ENCODE measurements around the gene PI4KA.
"Not testable (repeated sequence)": the region's sequence is repeated elsewhere in the genome, so short reads cannot be mapped to it uniquely, and the experiment has no call there.

The PI4KA gene

GRCh38 chr22:20858615-20859416 lies at the start of gene PI4KA, which contains the start of gene SNAP29:
TSS of gene PI4KA (minus strand) at chr22:20858811. CDS start at chr22:20858725, 86 bp downstream.
TSS of gene SNAP29 (plus strand) at chr22:20859007. CDS start at chr22:20859111, 104 bp downstream.
- peak; percentile 99 for DNase-seq

GRCh38 chr22:20906387-20906767 lies 47.8 kb upstream of the PI4KA start:
- DNase-seq = no peak

DNA sequence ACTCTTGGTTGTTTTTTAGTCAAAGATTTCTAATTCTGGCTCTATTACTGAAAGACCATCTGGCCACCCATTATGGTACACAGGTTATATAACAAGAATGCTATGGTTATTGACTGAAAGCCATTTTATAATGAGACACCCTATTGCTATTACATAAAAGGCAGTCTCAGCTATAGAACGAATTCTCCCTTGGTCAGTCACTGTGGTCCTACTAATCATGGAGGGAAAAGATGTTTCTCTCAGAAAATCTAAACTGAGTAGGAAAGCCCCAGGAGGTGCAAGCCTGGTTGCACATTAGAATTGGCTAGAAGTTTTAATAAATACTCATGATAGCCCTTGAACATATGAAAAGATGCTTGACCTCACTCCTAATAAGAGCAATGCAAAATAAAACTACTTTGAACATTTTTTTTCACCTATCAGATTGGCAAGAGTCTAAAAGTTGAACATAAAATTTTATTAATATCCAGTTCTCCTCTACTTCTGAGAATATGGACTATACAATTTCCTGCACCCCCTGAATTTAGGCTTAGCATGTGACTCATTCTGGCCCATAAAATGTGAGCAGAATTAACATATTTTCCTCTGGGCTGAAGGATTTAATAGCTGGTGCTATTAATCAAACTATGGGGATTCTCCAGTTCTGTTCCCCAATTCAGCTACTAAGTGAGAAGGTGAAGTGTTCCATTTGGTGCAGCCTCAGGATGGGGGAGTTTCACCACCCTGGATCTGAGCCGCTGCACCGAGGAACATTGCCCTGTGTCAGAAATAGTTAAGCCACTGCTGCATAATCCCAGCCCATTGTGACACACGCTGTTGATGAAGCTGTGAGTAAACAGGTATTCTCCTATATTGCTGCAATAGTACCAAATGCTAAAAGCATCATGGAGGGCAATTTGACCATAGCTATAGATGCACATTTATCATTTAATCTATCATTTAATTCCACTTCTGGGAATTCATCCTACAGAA lies 47.1 kb upstream of the PI4KA start:
- DNase-seq = no peak

- DNase-seq = no peak
Measured at GRCh38 chr22:20904980-20905355, 46.4 kb upstream of the PI4KA start.

DNA sequence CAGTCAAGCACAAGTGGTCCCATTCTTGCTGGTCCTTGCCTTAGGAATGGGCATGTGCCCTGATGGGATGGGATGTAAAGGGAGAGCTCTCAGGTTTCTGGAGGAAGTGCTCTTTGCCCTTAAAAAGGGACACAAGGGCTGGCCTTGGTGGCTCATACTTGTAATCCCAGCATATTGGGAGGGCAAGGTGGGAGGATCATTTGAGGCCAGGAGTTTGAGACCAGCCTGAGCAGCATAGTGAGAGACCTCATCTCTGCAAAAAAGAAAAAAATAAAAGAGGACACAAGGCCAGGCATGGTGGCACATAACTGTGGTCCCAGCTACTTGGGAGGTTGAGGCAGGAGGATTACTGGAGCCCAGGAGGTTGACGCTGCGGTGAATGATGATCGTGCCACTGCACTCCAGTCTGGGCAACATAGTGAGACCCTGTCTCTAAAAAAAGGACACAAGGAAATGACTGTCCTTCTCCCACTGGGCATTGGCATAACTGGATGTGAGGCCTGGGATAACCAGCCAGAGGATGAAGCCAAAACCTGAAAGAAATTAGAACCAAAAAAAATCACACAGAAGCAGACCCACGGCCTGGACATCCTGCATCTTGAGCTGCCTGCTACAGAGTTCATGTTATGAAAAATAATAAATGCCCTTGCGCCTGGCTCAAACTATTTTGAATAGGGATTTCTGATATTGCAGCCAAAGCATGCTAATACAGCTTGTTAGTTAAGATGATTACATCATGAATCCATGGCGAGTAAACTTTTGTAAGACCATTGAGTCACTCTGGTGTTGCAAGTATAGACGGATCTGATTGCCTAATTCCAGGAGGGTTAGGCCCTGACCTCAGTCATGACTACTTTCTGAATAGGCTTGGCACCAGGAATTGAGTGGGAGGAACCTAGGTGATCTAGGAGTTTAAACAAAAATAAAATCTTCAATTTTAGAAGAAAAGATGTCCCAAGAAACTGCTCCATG lies 45.7 kb upstream of the PI4KA start:
- DNase-seq = no peak

DNA sequence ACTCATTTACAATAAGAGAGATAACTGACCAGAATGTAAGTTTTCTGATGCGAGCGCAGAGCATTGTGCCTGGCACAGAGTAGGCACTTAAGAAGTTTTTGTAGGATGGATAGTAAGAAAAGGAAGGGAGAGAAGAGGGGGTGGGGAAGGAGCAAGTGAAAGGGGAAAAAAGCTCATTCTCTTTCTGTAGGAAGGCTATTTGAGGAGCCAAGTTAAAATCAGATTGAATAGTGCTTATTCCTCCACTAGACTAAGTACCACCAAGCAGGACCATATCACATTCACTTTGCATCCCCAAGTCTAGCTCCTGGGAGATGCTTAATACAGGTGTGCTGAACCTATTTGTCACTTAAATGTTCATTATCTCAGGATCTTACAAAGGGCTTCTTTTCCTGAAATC lies 44.5 kb upstream of the PI4KA start:
- no peak for DNase-seq

GRCh38 chr22:20901093-20902033 lies 42.8 kb upstream of the PI4KA start:
- DNase-seq = not testable (repeated sequence)

GRCh38 chr22:20899827-20900423 lies 41.3 kb upstream of the PI4KA start:
- DNase-seq = no peak

GRCh38 chr22:20897737-20898136 lies 39.1 kb upstream of the PI4KA start:
- DNase-seq = not testable (repeated sequence)

DNA sequence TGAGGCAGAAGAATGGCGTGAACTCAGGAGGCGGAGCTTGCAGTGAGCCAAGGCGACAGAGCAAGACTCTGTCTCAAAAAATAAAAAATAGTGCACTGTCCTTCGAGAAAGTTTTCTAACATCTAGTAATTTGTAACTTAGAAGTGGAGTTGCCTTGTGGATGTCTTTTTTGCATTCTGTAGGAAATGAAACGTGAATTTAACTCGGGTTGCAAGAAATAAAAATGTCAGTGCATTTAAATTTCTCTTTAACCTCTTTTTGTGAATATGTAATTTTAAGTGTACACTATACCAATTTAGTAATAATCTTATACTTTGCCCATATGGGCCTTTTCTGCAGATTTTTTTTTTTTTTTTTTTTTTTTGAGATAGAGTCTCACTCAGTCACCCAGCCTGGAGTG lies 32.4 kb upstream of the PI4KA start:
- no peak for DNase-seq

DNA sequence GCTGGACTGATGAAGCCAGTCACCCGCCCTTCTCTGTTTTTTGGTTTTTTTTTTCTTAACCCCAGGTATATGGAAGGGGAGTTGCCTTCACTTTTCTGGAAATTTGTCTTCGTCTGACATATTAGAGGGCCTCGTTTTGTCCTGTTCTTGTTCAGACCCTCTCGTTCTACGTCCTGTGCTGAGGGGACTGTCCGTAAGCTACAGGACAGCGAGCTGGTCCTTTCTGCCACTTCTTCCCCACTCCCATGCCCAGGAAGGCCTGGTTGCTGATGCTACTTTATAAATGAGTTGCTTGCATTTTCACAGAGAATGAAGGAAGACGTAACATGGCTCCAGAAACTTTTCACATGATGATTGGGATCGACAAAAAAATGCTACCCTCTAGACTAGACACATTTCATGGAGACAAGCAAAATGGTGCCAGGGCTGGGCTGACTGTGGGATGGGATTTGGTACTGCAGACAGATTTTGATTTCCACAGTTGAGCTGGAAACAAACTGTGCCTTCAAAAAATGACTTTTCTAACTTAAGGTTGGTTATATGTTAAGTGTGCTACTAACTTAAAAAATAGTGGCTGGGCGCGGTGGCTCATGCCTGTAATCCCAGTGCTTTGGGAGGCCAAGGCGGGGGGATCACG lies 31.4 kb upstream of the PI4KA start:
- no peak for DNase-seq

GRCh38 chr22:20889025-20889704 lies 30.6 kb upstream of the PI4KA start:
- DNase-seq = no peak

- DNase-seq = no peak
Measured at GRCh38 chr22:20887375-20887774, 28.8 kb upstream of the PI4KA start.

DNA sequence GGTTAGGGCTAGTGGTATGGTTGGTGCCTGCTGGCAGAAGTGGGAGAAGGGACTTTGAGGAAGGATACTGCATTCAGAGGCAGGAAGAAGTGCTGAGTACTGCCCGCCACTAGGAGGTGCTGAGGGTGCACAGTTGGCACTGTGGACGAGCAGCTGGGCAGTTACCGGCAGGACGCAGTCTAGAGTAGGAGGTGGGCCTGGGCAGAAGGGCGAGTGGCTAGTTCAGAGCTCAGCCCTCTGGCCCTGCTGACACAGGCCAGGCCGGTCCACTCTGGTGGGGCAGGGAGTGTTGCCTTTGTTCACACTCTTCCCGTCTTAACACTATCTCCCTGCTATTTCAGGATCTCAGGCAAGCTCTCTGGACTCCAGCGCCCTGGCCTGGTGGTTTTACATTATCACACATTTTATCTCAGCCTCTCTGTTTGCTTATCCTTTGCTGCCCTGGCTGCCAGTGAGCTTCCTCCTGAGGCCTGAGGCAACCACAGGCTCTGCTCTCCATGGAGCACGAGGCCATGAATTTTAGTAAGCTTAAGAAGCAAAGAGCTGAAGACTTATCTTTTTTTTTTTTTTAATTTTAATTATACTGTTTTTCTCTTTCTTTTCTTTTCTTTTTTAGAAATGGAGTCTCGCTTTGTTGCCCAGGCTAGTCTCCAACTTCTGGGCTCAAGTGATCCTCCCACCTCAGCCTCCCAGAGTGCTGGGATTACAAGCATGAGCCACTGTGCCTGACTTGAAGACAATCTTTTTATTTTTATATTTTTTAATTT lies 27.1 kb upstream of the PI4KA start:
- peak; percentile 56 for DNase-seq

GRCh38 chr22:20885017-20885556 lies 26.5 kb upstream of the PI4KA start:
- no peak for DNase-seq

GRCh38 chr22:20884454-20884853 lies 25.8 kb upstream of the PI4KA start:
- DNase-seq = no peak

- no peak for DNase-seq
Measured at GRCh38 chr22:20882855-20883254, 24.2 kb upstream of the PI4KA start.
